ENCODE data around the gene GALNT18. TPM values are rescaled to one million over a fixed set of nuclear protein-coding genes. Genes with fewer than 3 reads are reported as not detected.

Gene GALNT18
- total RNA-seq, 1 experiment from 2014 or later = 15.1 TPM

DNA sequence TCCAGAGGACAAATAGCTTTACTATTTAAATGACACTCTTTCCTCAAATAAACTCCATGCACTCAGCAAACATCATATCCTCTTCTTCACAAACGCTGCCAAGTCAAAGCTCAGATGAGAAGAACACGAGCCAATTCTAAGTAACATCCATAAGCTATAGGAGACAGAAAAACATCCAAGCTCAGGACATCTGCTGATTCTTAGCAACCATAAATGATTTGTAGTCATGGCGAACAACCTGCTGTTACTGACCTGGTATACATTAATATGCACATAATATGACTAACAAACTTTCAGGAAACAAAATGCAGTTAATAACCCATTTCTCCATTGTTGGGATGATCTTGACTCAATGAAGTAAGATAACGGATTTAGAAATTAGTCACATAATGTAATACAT, 6.7 kb downstream of the GALNT18 start:
- Histone ChIP-seq H3K9me3 (replicated peaks) (no peaks in the 10 kb centered on the region), H3K27ac (no peak overlapping the region), H3K4me3 (no peak overlapping the region), H3K36me3 (no peaks in the 10 kb centered on the region), H3K27me3 (no peaks in the 10 kb centered on the region), H3K4me1 (no peaks in the 10 kb centered on the region)
- no peak for DNase-seq

- DNase-seq = no peak
- Histone ChIP-seq H3K27me3 (no peaks in the 10 kb centered on the region), H3K4me1 (peaks cover 5% of the 10 kb centered on the region), H3K9me3 (replicated peaks) (no peaks in the 10 kb centered on the region), H3K27ac (no peak overlapping the region), H3K4me3 (no peak overlapping the region), H3K36me3 (no peaks in the 10 kb centered on the region)
These were observed 9.4 kb downstream of the GALNT18 start for GRCh38 chr11:11612439-11612838.

- H3K36me3 ChIP-seq = no peaks in the 10 kb centered on the region
- no peaks in the 10 kb centered on the region for H3K27me3 ChIP-seq
- peaks cover 5% of the 10 kb centered on the region for H3K4me1 ChIP-seq
- H3K4me3 ChIP-seq = no peak overlapping the region
- no peak overlapping the region for H3K27ac ChIP-seq
- DNase-seq = no peak
- no peaks in the 10 kb centered on the region for H3K9me3 ChIP-seq (replicated peaks)
These were observed 10.4 kb downstream of the GALNT18 start for GRCh38 chr11:11611381-11611780.

- Histone ChIP-seq H3K27me3 (no peaks in the 10 kb centered on the region), H3K9me3 (replicated peaks) (no peaks in the 10 kb centered on the region), H3K4me1 (peaks cover 5% of the 10 kb centered on the region), H3K27ac (no peak overlapping the region), H3K4me3 (no peak overlapping the region), H3K36me3 (no peaks in the 10 kb centered on the region)
- peak; percentile 18 to 29 for DNase-seq
These were observed 13.0 kb downstream of the GALNT18 start for GRCh38 chr11:11608783-11609232.

DNA sequence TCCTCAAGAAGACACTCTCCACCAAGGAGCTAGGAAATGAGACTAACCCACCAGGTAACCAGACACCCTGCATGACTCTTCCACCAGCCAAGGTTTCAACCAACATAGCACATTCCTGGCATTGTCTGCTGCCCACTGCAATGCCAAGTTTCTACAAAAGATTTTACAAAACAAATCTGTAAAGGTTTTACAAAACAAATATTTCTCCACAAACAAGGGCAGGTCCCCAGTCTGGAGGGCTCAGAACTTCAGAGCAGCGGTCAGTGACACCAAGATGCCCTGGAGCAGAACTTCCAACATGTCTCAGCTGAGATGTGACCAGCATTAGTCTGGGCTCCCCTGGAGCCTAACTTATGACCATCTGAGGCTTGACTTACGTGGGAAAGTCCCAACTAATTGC, 14.0 kb downstream of the GALNT18 start:
- Histone ChIP-seq H3K27me3 (no peaks in the 10 kb centered on the region), H3K27ac (no peak overlapping the region), H3K36me3 (no peaks in the 10 kb centered on the region), H3K4me3 (no peak overlapping the region), H3K9me3 (replicated peaks) (no peaks in the 10 kb centered on the region), H3K4me1 (peaks cover 5% of the 10 kb centered on the region)
- no peak for DNase-seq

- H3K4me3 ChIP-seq = no peak overlapping the region
These were observed 15.9 kb downstream of the GALNT18 start for GRCh38 chr11:11605821-11606450.

GRCh38 chr11:11605181-11605580, 16.6 kb downstream of the GALNT18 start:
- no peaks in the 10 kb centered on the region for H3K36me3 ChIP-seq
- peaks cover 5% of the 10 kb centered on the region for H3K4me1 ChIP-seq
- no peaks in the 10 kb centered on the region for H3K9me3 ChIP-seq (replicated peaks)
- DNase-seq = no peak
- no peak overlapping the region for H3K27ac ChIP-seq
- no peaks in the 10 kb centered on the region for H3K27me3 ChIP-seq
- H3K4me3 ChIP-seq = no peak overlapping the region

More at GRCh38 chr11:11605821-11606450, 15.9 kb downstream of the GALNT18 start:
- Histone ChIP-seq H3K27ac (no peak overlapping the region), H3K27me3 (no peaks in the 10 kb centered on the region), H3K4me1 (peaks cover 5% of the 10 kb centered on the region), H3K36me3 (no peaks in the 10 kb centered on the region), H3K9me3 (replicated peaks) (no peaks in the 10 kb centered on the region)
- no peak for DNase-seq

- no peak for DNase-seq
- H3K4me1 ChIP-seq = peaks cover 5% of the 10 kb centered on the region
- no peak overlapping the region for H3K27ac ChIP-seq
- no peaks in the 10 kb centered on the region for H3K27me3 ChIP-seq
- H3K9me3 ChIP-seq (replicated peaks) = no peaks in the 10 kb centered on the region
- no peaks in the 10 kb centered on the region for H3K36me3 ChIP-seq
- H3K4me3 ChIP-seq = no peak overlapping the region
These were observed 17.3 kb downstream of the GALNT18 start for GRCh38 chr11:11604370-11604990.

- Histone ChIP-seq H3K4me1 (no peaks in the 10 kb centered on the region), H3K9me3 (replicated peaks) (no peaks in the 10 kb centered on the region), H3K27ac (no peak overlapping the region), H3K36me3 (no peaks in the 10 kb centered on the region), H3K4me3 (no peak overlapping the region), H3K27me3 (no peaks in the 10 kb centered on the region)
- DNase-seq = no peak
These were observed 19.8 kb downstream of the GALNT18 start for GRCh38 chr11:11602011-11602410.

- H3K36me3 ChIP-seq = no peaks in the 10 kb centered on the region
- H3K27ac ChIP-seq = no peak overlapping the region
- no peak overlapping the region for H3K4me3 ChIP-seq
- H3K9me3 ChIP-seq (replicated peaks) = no peaks in the 10 kb centered on the region
- H3K27me3 ChIP-seq = no peaks in the 10 kb centered on the region
- no peaks in the 10 kb centered on the region for H3K4me1 ChIP-seq
- no peak for DNase-seq
These were observed 21.5 kb downstream of the GALNT18 start for GRCh38 chr11:11600288-11600687.

DNA sequence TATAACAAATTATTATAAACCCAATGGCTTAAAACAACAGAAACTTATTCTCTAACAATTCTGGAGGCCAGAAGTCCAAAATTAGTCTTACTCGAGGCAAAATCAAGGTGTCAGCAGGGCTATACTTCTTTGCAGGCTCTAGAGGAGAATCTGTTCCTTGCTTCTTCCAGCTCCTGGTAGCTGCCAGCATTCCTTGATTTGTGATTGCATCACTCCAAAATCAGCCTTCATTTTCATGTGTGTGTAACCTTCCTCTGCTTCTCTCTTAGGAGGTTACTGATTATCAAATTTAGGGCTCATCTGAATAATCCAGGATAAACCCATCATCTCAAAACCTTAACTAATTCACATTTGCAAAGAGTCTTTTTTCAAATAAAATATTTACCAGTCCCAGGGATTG, 23.6 kb downstream of the GALNT18 start:
- no peak overlapping the region for H3K4me3 ChIP-seq
- DNase-seq = no peak
- H3K36me3 ChIP-seq = no peaks in the 10 kb centered on the region

DNA sequence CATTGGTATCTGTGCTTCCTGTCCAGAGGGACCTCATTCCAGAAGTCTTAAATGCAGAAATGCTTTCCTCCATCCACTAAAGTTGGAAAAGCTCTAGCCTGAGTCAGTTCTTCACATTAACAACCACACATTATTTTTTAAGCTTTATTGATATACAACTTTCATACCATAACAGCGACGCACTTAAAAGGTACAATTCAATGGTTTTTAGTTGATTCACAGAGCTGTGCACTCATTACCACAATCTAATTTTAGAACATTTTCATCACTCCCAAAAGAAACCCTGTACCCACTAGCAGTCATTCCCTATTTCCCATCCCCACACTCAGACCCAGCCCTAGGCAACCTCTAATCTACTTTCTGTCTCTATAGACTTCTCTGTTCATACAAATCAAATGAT, 27.6 kb downstream of the GALNT18 start:
- Histone ChIP-seq H3K27ac (no peak overlapping the region), H3K36me3 (no peaks in the 10 kb centered on the region), H3K27me3 (no peaks in the 10 kb centered on the region), H3K9me3 (replicated peaks) (no peaks in the 10 kb centered on the region), H3K4me1 (no peaks in the 10 kb centered on the region), H3K4me3 (no peak overlapping the region)
- no peak for DNase-seq

More for the DNA sequence above, 23.6 kb downstream of the GALNT18 start:
- Histone ChIP-seq H3K9me3 (replicated peaks) (no peaks in the 10 kb centered on the region), H3K4me1 (no peaks in the 10 kb centered on the region), H3K27me3 (no peaks in the 10 kb centered on the region), H3K27ac (no peak overlapping the region)

DNA sequence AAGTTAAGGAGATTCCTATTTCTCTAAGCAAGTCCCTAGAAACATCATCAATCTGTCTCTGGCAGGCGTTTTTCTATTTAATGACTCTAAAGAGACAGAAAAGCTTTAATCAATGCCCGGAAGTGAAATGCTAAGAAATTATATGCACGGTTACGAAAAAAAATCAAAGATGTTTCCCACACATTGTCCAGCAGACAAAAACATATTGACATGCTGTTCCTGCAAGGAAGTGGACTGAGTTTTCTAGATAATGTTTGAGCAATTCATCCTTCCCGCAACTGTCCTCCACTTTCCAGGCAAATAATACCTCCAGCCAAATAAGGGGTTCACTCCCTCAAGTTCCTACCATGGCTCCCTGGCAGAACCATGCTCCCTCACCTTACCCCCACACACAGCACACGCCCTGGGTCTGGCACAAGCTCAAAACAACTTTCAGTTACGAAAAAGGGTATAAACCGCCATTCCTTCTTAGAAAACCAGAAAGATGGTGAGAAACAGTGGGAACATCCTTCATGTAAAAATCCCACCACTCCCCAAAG, 29.6 kb downstream of the GALNT18 start:
- no peaks in the 10 kb centered on the region for H3K36me3 ChIP-seq
- DNase-seq = no peak

GRCh38 chr11:11589437-11589836, 32.4 kb downstream of the GALNT18 start:
- Histone ChIP-seq H3K27me3 (no peaks in the 10 kb centered on the region), H3K4me3 (no peak overlapping the region), H3K36me3 (no peaks in the 10 kb centered on the region), H3K4me1 (no peaks in the 10 kb centered on the region), H3K27ac (no peak overlapping the region), H3K9me3 (replicated peaks) (no peaks in the 10 kb centered on the region)
- DNase-seq = no peak

More for the DNA sequence above, 29.6 kb downstream of the GALNT18 start:
- no peak overlapping the region for H3K27ac ChIP-seq
- no peaks in the 10 kb centered on the region for H3K4me1 ChIP-seq
- H3K4me3 ChIP-seq = no peak overlapping the region
- H3K27me3 ChIP-seq = no peaks in the 10 kb centered on the region
- no peaks in the 10 kb centered on the region for H3K9me3 ChIP-seq (replicated peaks)

DNA sequence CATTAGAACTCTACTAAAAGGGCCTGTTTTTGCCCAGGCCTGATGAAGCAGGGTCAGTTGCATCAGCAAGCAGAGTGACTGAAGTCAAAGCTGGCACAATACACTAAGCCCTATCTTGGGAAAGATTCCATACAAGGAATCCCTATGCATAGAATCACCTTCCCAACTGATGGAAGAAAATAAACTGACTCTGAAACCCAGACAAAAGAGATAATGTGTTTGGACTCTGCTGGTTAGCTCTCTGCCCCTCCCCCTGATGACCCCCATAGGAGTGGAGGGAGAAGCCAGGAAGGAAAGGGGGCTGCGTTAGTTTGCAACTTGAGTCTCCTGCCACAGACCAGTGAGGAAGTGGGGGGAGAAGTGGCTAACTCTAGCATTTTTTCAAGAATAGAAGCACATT, 32.9 kb downstream of the GALNT18 start:
- no peak for DNase-seq
- Histone ChIP-seq H3K27me3 (no peaks in the 10 kb centered on the region), H3K36me3 (no peaks in the 10 kb centered on the region), H3K4me3 (no peak overlapping the region), H3K9me3 (replicated peaks) (no peaks in the 10 kb centered on the region), H3K4me1 (no peaks in the 10 kb centered on the region), H3K27ac (no peak overlapping the region)

DNA sequence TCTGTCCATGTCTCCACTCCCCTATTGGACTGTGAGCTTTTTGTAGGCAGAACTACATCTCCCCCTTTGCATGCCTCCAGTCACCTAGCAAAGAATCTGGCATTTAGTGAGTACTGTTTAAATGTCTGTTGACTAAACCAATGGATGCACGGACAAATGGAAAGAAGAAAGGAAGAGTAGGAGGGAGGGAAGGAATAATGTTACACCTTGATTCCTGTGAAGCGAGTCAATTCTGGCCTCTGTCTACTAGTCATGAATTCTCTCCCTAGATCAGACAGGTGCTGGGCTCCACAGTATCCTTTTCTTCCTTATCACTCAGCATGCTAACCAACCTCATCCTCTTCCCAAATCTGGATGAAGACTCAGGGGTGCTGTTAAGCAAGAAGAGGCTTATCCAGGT, 33.6 kb downstream of the GALNT18 start:
- DNase-seq = no peak
- Histone ChIP-seq H3K9me3 (replicated peaks) (no peaks in the 10 kb centered on the region), H3K27me3 (no peaks in the 10 kb centered on the region), H3K4me3 (no peak overlapping the region), H3K27ac (no peak overlapping the region), H3K36me3 (no peaks in the 10 kb centered on the region), H3K4me1 (no peaks in the 10 kb centered on the region)

Measured in SJCRH30 (cell line).